AML-193 (cell line): ENCODE results near the gene MAP7D3.
"Not testable (repeated sequence)": the region's sequence is repeated elsewhere in the genome, so short reads cannot be mapped to it uniquely, and the experiment has no call there.

Experiments
- DNase-seq, 2 experiments: peaks; one replicate each; lab custom pipeline; 2025; lab: John Stamatoyannopoulos, UW

The MAP7D3 gene

DNA sequence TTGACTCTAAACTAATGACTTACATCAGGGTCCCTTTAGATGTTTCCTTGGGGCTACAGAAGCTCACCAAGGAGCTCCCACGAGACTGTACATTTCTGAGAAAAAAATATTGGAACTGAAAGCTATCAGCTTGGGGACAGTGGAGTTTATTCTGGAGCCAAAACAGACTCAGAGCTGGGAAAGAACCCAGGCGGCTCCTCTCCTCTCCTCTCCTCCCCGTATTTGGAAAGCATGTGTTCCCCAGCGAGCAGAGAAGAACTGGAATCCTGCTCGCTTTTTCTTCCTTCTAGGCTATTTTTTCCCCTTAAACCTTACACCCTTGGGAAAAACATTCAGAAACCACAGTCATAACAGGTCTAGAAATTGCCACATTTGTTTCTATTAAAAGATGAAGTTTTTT is 4.3 kb upstream of the MAP7D3 start:
- no peak for DNase-seq

DNA sequence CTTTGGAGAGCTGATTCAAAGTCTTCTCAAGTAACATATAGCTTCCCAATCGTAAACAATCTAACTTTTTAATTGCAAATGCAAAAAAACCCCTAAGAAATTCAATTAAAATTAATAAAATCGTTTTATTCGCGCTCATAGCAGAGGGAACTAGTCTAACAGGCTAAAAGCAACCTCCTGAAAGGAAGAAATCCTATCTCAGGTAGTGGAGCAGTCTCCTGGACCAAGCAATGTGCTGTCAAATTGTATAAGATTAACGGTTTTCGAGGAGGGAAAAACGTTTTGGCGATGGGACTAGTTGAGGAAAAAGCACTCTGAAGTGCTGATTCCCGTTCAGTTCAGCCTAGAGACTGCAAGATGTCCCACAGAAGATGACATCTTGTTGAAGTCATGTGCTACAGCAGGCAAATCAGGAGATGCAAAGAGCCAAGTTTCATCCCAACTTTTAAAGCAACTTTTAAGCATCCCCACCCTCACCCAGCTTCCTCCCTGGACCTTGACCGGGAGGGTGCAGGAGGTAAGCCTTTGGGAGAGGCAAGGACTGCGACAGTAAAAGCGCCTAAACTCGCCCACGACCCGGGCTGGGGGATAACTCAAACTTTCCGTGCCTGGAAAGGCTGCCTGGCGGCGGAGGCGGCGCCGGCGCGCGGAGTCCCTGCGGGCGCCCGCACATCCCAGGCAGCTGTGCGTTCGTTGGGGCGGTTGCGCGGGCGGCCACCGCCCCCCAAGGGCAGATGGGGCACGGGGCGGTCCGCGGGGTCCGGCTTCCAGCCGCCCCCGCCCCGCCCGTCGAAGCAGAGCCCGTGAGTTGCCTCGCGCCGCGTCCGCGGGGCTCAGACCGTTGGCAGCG is 784 bp downstream of the MAP7D3 start:
- DNase-seq = no peak

DNA sequence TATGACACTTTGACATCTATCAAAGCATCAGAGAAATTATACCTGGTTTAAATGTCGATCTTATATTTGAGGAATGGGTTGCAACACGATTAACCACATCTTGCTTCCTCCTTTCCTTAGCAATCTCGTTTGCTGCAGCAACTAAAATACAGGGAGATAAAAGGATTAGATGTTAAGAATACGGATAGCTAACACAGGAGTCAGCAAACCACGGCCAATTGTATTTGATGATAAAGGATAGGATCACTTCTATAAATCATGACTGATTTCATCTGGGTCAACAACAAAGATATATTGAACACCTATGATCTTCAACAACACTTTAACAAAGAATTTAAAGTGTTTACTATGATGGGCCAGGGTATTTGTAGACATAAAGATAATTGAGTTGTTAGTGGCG is 5.0 kb downstream of the MAP7D3 start:
- DNase-seq = no peak

DNA sequence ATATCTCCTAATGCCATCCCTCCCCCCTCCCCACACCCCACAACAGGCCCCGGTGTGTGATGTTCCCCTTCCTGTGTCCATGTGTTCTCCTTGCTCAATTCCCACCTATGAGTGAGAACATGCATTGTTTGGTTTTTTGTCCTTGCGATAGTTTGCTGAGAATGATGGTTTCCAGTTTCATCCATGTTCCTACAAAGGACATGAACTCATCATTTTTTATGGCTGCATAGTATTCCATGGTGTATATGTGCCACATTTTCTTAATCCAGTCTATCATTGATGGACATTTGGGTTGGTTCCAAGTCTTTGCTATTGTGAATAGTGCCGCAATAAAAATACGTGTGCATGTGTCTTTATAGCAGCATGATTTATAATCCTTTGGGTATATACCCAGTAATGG is 13.4 kb downstream of the MAP7D3 start:
- not testable (repeated sequence) for DNase-seq

DNA sequence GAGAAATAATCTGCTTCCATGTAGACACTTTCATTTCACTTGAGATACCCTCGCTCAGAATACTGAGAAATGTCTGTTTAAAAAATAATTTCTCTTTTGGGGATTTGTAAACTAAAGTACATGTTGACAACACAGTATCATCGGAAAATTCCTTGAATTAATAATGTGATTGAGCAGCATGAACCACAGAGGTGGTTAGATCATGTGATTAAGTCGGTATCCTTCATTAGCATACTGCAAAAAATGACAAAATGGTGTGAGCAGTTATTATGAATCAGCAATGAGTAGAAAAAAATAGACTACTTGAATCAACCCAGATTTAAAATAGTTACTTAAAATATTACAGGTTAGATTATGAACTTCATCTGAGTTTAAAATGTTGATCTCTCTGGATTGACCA is 14.1 kb downstream of the MAP7D3 start:
- DNase-seq = no peak

DNA sequence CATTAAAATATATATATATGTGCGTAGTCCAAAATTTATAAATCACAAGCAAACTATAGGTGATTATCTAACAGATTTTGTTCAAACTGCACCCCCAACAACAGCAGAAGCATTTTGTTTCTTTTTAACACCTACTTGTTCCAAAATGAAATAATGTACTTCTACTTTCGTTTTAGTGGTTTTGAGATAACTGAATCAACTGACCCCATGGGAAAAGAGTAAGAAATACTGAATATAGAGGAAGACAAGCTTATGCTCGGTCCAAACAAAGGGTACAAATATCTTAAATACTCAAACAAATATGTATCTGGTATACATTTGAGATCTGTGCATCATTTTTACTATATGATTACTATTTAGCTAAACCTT is 22.4 kb downstream of the MAP7D3 start:
- no peak for DNase-seq

DNA sequence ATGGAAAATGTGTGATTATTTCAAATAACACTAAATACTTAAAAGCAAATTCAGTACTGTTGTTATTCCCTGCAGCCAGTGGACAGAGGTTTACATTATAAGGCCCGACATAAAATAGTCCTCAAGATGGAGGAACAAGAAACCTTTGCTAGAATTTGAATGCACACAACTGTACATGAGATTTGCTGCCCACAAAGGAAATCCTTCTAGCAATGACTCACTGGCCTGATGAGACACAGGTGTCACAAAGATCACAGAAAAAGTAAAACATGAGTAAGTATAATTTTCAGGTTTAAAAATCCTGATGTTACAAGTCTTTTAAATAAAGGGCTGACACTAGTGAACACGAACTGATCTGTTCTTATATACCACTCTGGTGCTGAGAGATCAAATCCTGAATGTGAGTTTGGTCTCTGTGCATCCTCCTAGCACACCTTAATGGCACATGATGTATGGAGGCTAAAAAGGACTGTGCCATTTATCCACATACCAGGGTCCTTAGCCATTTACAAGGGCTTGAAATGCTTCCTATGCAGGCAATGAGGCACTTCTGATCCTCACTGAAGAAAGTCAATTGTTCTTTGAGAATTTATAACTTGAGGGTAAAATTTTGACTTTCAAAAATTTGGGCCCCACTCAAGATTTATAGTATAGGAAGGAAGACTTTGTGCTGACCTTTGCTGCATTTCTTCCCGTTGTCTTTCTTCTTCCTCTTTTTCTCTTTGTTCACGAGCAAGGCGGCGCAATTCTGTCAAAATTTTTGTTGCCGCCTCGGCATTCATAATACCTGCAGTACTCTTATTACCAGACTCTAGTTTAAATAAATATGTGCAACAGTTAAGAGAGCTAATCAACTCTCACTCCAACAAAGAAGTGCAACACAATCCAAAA is 23.0 kb downstream of the MAP7D3 start:
- no peak for DNase-seq

DNA sequence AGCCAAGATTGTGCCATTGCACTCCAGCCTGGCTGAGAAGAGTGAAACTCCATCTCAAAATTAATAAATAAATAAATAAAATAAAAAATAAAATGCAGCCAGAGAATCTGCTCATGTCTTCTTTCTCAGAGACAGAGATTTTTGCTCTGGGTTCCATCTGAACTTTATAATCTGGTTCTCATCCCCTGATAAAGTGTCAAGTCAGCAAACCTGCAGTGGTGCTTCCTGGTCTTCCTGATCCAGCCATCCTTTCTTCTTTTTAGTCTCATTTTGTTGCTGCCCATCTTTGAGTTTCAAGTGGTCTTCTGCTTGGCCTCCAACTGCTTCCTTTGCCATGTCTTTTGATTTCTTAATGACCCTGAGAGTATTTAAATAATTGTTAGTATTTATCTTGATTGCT is 24.1 kb downstream of the MAP7D3 start:
- DNase-seq = no peak

DNA sequence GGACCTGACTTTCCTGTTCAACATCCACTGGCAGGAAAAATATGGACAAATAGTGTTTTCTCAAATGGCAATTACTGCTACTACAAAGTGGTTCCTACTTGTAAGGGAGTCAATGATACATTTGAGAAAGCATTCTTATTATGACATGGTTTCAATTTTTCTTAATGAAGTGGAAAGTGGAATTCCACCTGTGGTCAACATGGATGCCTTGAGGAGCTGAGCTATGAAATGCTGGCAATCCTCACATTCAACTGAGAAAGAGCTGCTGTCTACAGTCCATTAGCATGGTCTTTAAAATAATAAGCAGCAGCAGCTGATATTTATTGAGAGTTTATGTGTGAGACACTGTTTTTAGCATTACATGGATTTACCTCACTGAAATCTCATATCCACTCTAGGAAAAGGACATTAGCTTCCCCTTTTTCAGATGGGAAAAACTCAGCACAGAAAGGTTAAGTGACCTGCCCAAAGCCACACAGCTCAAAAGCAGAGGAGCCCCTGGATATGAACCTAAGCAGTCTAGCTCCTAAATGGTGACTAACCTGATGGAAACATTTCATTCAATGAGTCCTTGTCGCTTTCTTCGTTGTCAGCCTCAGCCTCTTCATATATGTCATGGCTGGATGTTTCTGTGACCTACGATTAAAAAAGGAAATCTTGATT is 29.2 kb downstream of the MAP7D3 start:
- DNase-seq = no peak

DNA sequence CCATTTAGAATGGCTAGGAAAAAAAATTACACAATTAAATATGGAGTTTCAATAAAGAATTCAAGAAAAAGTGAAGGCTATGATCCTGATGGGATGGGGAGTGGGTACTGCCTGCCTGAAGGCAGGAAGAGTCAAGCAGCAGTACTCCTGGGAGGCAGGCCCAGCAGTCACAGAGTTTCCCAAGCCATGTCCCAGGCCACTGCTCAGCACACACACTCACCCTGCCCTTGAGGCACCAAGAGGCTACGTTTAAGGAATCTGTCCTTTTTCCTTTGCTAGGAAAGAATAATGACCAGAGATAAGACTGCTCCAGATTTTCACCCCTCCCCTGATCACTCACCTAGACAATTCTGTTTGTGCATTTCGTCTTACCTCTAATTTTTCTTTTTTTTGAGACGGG is 30.2 kb downstream of the MAP7D3 start:
- no peak for DNase-seq

DNA sequence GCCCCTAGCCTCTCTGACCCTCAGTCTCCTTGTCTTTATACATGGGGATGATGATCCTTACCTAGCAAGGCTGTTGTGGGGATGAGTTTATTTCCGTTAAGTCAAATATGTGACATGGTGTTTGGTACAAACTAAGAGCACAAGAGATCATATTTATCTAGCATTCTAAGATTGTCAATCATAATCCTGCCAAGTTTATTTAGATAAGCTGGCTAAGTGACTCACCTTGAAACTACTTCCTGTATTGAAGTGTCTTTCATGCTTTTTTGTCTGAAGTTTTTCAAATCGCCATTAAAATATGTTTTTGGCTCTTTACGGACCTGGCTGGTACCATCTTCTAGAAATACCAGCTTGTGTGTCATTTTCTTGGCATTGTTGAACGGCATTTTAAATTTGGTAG is 30.7 kb downstream of the MAP7D3 start:
- DNase-seq = no peak

DNA sequence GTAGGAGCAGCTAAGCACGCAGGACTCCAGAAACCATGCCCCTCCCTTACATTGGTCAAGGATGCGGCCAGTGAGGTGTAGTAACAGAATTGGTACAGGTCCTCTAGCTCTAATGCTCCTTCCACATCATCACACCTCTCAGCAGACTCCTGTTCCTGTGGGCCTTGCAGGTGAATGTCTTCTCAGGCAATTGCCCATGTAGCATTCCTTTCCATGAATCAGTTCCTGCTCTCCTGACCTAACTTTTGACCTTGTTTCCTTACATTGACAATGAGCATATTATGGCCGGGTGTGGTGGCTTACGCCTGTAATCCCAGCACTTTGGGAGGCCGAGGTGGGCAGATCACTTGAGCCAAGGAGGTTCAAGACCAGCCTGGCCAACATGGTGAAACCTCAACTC is 31.3 kb downstream of the MAP7D3 start:
- no peak for DNase-seq

DNA sequence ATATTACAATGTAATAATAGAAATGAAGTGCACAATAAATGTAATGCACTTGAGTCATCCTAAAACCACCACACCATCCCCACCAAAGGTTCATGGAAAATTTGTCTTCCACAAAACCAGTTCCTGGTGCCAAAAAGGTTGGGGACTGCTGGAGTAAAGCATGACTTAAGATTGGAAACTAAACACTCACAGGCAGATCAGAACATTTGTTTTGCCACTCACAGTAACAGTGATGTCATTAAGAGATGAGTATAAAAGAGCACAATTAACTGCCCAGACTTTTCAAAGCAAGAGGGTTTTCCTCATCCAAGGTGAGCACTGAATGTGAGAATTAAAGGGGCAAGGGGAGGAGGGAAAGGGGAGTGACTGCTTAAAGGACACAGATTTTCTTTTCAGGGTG is 35.6 kb downstream of the MAP7D3 start:
- DNase-seq = no peak

DNA sequence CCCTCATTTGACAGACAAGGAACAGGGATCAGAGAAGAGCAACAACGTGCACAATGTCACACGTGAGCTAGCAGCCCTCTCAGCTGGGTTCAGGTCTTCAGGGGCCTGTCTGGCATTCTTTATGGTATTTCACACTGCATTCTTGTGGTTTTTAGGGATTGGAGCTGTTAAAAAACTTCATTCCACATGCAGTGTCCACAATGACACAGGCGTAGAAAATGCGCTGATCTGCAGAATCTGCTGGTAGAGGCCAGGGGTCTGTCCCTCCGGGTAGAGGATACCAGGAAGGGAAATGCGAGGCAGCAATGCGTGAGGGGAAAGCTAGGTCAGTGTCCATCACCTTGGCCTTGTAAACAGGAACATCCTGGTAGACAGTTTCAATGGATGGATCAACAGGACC is 36.6 kb downstream of the MAP7D3 start:
- DNase-seq = no peak

DNA sequence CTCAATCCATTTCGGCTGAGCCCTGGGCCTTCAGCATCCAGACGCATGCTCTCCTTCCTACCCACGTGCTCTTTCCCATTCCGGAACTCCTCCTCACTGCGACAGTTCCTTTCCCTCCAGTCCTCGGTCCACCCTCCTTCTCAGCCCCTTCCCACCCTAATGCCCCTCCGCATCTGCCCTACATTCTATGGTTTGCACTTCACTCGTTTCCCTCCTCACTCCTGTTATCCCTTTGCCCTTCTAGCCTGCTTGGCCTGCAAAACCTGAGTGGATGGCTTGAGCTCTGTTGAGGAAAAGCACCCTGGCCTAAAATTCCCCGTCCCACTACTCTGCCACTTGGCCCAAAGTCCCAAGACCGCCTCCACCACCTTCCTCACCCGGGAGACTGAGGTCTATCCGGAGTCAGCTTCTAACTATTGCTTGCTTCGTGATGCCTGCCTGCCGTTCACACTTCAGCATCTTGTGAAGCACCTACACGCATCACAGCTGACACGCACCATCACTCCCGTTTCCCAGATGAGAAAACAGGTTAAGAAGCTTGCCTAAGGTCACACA is 38.6 kb downstream of the MAP7D3 start:
- DNase-seq = no peak

DNA sequence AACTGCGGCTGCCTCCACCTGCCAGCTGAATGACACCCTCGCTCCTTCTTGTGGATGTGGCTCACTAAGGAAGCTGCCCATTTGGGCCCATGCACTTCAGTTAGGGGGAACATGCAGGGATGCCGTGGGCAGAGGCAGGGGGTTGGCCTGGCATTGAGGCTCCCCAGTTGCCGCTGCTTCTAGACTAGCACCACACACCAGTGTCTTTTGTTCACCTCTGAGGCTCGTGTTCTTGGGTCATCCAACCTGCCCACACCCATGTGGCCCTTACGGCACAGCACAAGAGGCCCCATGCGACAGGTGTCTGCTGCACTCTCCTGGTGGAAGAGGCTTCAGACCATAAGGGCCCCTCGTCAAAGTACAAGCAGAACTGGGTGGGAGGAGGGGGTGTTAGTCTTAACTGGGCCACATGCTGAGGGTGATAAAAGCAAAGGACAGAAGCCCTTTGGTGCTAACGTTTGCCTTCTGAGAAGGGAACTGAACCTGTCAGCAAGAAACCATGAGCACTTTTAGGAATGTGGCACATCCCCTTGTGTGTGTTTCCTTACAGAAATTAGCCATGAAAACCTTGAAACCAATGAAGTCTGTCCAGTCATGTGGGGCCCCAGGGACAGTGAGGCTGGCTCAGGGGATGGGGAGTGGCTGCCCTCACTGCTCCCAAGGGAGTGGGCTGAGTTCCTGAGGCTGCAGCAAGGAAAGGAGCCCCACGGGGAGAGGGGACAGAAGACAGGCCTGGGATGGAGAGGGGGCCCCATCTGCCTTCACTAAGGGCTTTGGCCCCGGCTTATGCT is 39.2 kb downstream of the MAP7D3 start:
- DNase-seq = no peak

DNA sequence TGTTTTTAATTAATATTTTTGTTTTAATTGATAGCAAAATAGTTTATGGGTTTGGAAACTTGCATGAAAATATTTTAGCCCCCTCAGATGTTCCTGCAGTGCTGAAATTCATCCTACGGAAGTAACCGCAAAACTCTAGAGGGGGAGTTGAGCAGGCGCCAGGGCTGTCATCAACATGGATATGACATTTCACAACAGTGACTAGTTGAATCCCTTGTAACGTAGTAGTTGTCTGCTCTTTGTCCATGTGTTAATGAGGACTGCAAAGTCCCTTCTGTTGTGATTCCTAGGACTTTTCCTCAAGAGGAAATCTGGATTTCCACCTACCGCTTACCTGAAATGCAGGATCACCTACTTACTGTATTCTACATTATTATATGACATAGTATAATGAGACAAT is 40.4 kb downstream of the MAP7D3 start:
- no peak for DNase-seq

DNA sequence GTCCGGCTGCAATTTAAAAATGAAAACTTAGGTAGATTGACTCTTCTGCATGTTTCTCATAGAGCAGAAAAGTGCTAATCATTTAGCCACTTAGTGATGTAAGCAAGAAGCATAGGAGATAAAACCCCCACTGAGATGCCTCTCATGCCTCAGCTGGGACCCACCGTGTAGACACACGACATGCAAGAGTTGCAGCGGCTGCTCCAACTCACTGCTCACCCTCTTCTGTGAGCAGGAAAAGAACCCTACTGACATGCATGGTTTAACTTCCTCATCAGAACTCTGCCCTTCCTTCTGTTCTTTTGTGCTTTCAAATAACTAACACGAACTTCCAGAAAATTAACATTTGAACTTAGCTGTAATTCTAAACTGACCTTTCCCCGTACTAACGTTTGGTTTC is 41.0 kb downstream of the MAP7D3 start:
- DNase-seq = peak; percentile 2 to 13

DNA sequence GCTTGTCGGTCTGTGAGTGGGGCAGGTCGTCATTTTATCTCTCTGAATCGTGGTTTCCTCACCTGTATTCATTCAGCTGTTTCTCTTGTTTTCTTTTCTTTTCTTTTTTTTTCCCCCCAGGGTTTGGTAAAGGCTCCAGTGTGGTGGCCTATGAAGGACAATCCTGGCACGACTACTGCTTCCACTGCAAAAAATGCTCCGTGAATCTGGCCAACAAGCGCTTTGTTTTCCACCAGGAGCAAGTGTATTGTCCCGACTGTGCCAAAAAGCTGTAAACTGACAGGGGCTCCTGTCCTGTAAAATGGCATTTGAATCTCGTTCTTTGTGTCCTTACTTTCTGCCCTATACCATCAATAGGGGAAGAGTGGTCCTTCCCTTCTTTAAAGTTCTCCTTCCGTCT is 41.4 kb downstream of the MAP7D3 start:
- no peak for DNase-seq

DNA sequence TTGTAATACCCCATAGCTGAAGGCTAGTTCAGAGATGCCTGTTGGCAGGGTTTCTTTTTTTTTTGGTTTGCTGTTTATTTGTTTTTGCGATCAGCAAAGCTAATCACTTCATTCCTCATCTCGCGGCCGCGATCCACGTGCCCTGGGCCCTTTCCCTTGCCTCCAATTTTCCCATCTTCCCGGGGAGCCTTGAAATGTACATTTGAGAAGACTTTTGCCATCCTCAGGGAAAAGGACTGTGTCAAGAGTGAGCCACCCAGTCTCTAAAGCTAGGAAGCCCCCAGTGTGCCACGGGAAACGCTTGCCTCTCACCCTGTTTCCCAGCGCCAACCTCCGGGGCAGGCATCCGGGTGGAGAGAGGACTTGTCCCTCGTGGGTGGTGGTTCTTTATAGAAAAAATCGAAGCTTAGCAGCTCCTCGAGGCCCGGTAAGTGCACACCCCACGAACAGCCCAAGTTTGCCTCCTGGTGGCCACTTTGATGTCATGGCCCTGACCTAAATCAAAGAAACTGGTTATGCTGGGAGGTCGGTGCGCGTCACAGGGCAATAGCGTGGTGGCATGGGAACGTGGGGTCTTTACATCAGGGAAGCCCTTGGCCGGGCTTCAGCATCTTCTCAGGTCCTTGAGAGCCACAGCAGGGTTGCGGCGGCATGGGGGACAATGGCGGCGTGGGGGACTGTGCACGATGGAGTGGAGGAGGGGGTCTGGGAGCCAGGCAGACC is 42.0 kb downstream of the MAP7D3 start:
- DNase-seq = no peak

DNA sequence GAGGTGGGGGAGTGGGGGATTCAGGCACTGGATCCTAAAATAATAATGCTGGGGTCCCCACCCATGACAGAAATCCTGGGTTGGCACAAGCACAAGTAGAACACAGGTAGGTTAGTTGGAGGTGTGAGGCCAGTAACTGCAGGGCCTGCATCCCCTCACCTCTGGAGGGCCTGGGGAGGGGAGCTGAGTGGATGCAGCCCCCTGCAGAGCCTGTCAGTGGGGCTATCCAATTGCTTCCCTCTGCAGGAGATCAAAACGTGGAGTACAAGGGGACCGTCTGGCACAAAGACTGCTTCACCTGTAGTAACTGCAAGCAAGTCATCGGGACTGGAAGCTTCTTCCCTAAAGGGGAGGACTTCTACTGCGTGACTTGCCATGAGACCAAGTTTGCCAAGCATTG is 43.7 kb downstream of the MAP7D3 start:
- DNase-seq = no peak
